GM19468 (cell line): ENCODE measurements around the gene CDCA4.

Source experiments
- ATAC-seq: cut with Tn5 transposase; IDR thresholded peaks from one replicate; pipeline ENCODE4 v1.9.1; 2021; ENCODE audit warnings: mild to moderate bottlenecking, moderate library complexity, moderate number of reproducible peaks; ENCODE audit not compliant: unreplicated experiment; ENCODE audit errors: extremely low read depth

Gene CDCA4

DNA sequence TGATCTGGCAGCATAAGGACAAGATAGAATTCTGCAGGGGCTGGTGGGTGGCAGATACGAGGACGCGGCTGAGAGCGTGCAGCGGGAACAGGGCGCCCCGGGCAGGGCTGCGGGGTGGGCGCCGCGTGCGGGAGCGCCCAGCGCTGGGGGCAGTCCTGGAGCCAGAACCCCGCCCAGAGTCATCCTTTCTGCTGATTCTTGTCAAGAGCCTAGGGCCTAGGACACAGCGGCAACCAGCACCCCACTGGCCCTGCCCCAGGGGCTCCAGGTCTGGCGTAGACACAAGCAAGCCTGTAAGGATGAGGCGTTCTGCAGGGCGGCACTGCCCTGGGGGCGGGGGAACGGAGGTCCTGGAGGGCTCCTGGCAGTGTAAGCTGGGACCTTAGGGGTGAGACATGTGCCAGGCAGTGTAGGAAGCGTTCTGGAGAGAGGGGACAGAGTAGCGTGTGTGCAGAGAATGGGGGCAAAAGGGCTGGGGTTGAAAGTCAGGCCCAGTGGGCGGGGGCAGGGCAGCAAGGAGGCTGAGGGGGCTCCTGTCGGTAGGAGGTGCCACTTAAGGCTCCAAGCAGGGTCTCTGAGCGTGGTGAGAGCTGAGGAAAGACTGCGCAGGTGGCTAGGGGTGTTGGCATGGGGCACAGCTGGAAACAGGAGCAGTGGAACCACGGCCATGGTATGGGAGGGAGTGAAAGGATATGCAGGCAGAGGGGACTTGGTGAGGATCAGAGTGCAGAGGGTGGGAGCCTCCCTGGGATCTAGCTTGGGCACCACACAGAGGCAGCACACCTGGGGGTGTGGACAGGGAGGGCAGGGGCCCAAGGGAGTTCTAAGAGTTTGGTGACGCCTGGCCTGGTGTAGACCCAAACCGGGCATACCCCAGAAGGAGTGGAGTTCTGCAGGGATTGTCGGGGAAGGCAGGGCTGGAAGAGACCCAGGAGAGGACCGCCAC is 41.9 kb downstream of the CDCA4 start:
- no peak for ATAC-seq

DNA sequence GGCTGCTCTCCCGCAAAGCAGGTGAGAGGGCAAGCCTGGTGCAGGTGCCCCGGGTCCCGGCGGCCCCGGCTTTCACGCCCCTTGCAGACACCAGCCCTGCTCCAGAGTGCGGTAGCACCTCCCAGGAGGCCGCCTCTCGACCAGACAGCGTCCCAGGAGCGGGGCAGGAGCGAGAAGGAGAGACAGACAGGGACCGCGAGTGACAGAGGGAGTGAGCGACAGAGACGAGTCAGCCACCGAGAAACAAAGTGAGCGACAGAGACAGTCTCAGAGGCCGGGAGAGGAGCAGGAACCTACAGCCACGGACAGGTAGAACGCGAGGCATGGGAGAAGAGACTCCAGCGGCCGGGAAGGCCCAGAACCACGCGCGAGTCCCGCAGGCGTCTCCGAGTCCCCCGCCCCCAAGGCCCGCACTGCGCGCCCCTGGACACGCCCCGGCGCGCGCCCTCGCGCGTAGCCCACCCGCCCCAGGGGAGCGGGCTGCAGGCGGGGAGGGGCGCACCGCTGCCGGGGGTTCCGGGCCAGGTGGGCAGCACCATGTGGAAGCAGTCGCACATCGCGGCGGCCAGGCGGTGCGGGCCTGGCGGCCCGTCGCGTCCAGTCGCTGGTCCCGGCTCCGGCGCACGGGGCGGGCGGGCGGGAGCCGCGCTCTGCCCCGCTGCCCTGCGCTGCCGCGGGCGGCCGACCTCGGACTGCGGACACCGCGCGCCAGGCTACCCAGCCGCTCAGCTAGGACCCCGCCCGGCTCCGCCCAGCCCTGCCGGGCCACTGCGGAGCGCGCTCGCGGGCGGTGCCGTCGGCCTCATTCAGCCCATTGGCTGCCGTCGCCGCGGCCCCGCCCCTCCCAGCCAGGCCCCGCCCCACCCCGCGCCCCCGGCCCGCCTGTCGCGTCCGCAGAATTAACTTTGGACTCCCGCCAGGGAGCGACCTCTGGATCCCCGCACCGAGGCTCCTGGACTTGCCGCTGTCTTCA is 42.9 kb downstream of the CDCA4 start, which contains the start of gene AHNAK2:
TSS of gene AHNAK2 (minus strand) at position 694 of the 973 bp plus-strand sequence. CDS start at position 557, 137 bp downstream.
- no peak for ATAC-seq

DNA sequence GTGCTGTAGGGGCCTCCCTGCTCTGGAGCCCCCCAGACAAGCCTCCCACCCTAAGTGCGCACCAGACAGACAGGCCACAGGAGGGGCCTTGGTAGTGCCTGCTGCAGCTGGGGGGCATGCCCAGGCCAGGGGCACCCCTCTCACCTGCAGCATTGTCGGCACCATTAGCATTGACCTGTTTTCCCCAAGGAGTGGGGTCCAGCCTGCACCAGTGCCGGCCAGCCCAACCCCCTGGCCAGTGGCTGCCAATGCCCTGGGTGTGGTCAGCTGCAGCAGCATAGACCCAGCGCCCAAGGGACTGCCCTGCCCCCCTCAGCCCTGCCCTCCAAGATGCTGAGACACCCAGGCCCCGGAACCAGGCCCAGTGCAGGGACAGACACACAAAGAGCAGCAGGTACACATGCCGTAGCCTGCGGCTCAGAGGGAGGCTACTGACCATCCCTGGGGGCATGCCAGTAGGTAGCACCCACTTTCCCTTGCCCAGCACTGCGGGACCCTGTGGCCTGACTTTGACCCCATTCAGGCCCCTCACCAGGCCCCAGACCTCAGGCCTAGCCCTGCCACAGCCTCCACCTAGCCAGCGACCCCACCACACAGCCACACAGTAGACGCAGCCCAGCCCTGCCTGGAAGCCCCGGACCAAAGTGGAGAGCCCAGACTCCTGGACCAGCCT is 43.7 kb downstream of the CDCA4 start:
- no peak for ATAC-seq

DNA sequence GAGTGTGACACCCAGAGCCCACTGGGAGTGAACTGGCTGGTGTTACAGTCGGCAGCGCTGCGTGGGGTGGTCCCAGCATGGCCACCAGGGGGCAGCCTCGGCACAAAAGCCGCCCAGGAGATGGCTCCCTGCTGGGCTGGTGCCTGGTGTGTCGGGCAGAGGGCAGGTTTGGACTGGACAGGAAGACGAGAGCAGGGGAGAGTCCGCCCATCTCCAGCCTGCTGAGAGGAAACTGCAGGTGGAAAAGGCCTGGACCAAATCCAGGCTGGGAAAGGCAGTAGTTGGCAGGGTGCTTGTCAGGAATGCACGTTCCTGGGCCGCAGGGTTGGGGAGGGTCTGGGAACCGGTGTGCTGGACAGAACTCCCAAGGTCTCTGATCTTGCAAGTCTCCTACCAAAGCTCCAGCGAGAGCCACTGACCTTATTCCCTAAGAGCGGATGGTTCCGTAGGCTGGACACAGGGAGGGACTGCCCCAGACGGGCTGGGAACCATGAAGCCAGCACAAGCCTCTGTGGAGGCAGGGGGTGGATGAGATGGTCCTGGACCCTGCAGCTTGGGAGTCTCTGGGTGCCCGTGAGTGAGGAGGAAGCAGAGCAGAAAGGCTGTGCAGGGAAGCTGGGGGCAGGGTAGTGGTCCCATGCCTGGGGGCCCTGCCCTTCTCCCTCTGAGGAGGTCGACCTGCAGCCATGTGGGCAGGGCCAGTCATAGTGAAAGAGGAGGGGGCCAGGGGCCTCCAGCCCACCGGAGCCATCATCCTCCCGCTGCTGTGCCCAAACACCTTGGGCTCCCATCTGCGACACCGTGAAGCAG is 44.5 kb downstream of the CDCA4 start:
- no peak for ATAC-seq

DNA sequence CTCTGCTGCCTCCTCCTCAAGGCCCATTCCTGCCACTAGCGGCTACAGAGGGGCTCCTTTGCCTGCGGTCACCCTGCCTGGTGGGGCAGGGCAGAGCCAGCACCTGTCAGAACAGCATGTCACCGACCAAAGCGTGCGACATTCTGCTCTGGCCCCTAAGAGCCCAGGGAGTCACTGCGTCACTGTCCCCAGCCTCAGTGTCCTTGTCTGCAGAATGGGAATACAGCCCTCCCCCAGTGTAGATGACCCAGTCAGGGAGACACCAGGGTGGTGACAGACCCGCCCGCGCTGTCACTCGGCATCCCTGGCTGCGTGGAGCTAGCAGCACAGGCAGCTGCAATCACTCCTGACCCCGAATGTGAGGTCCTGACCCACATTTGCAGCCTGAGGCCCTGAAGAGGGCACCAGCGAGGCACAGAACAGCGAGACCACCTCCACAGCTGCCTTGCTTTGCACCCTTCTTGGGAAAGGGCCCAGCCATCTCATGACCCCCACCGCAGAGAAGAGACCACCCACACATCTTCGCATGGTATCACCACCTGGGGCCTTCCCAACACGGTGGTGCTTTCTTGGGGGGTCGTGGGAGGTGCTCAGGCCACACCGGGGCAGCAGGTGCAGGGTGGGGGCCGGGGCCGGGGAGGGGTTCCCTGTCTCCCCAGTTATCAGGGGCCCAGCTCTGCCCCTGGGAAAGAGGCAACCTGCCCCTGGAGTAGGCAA is 45.2 kb downstream of the CDCA4 start:
- no peak for ATAC-seq

DNA sequence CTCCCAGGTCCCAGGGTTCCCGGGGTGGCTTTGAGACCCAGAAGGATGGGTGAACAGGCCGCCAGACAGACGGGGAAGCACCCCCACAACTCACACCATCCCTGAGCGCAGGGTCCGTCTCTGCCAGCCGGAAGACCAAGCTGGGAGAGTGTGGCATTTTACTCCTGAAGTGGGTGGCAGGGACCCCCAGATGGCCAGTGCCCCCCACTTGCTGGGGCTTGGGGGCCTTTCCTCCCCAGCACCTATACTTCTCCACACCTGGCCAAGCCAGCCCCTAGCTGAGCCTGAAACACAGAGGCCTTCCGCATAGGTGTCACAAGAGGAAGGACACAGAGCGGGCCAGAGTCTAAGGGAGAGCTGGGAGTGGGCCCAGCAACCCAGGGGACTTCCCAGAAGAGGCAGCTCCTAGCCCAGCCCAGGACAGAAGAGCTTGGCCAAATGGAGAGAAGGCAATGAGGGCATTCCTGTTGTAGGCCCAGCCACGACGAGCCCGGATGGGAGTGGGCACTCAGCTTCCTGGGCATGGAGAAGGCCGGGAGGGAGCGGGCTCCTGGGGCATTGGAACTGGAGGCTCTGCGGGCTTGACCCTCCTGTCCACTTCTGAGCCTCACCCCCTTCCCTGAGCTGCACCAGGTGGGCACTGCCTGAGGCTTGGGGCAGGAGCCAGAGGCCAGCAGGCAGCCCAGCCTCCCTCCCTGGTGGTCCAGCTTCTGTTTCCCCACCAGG is 46.1 kb downstream of the CDCA4 start:
- ATAC-seq = no peak

DNA sequence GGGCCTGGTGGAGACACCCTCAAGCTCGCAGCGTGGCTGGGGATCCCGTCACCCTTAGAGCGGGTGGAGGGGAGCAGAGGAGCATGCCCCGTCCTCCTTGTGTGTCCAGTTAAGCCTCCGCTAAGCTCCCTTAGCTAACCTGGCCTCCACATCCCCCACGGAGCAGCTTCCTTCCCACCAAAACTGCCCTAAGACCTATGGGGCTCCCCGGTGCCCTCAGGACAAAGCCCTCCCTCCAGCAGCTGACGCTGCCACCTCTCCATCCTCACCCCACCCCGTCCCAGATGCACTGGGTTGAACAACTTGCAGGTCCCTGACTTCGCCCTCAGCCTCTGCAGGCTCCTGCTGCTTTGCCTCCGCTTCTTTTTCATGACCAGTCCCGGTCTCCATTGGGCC is 46.7 kb downstream of the CDCA4 start:
- no peak for ATAC-seq

DNA sequence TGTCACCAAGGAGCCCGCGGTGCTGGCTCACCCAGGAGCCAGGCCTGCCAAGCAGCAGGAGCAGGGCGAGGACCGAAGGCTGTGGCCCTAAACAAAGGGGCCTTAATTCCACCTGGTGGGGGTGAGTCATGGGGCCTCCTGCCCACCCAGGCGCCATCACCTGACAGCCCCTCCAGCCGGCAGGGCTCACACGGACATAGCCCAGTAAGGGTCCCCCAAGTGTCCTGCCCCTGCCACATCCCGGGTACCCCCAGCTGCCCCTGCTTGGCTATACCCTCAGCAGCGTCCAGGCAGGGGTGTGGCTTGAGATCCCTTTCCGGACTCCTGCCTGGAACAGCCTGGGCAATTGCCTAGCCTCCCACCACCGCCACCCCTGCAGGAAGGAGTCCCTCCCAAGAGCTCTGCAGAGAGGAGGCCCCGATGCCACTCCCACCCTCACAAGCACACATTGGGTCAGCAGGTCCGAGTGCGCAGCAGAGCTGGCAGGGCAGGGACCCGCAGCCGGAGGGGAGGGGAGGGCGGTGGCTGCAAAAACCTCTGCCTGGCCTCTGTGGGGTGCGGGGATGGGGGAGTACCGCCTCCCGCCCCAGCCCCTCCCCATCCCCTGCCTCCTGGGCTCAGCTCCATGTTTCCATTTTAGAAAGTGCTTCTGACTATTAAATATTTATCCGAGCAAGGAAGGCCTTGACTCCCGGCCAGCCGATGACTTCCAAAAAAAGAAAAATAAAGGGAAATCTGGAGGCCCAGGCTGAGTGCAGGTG is 47.3 kb downstream of the CDCA4 start:
- no peak for ATAC-seq

DNA sequence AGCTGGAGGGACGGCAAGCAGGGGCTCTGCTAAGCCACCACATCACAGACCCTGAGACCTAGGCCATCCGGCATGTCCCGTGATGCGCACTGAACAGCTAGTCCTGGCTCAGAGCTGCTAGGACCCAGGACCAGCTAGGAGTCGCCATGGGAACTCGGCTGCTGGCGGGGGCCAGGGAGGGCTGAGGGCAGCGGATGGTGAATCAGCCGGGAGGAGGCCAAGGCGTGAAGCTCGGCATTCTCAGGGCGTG is 47.8 kb downstream of the CDCA4 start:
- no peak for ATAC-seq

DNA sequence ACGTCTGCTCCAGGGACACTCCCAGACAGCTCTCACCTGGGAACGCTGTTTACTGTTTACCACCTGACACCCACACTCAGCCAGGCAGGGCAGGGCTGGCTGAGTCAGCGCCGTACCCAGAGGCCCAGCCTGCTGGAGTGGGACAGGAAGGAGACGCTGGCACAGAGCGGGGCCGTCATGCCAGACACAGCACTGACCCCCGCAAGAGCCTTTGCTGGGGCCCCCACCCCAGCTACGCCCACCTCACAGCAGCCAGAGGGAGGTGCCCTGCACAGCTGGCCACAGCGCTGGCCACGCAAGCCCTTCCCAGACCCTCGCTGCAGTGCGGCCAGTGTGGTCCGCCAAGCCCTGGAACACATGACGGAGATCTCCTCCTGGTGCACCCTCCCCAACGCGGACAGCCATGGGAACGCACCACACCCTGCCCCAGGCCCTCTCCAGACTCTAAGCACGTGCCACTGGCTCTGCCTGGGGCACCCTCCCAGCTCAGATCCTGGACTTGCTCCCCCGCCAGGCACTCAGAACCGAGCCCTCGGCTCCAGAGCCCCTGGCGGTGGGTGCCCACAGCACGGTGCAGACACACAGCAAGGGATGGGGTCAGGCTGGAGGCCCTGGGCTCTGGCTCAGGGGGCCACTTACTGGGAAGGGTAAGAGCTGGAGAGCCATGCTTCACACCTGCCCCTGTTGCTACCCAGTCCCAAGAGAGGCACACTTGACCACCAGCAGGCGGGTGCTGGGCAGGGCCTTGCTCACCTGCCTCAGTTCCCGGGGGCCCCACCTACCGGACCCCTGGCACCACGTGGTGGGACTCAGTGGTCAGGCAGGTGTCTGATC is 48.4 kb downstream of the CDCA4 start:
- ATAC-seq = no peak

DNA sequence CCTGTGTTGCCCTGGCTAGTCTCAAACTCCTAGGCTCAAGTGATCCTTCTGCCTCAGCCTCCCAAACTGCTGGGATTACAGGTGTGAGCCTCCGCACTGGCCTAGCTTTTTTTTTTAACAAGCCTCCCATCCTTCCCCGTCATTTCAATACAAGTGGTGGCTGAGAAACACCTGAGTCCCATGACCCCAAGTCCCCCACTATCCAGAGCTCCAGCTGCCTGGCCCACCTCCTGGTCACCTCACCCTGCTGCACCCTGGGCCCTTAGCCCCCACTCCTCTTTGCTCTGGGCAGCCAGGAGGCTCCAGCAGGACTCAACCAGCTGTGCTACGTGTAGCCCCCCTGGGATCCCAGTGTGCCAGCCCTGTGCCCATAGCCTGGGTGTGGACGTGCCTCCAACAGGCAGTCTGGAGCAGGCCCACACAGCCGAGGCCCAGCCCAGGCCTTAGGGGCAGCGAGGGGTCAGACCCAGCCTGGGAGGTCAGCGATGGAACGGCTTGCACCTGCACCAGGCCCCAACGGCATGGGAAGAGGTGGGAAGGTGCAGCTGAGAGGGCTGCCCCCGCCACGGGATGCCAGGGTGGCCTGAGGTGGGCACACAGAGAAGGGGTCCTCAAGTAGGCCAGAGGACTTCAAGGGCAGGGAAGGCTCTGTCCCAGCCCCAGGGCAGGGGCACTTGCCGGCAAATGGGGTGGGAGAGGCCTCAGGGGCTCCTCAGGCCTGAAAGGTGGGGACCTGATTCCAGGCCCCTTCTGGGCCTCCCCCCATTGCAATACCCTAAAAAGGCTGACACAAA is 49.2 kb downstream of the CDCA4 start:
- no peak for ATAC-seq

DNA sequence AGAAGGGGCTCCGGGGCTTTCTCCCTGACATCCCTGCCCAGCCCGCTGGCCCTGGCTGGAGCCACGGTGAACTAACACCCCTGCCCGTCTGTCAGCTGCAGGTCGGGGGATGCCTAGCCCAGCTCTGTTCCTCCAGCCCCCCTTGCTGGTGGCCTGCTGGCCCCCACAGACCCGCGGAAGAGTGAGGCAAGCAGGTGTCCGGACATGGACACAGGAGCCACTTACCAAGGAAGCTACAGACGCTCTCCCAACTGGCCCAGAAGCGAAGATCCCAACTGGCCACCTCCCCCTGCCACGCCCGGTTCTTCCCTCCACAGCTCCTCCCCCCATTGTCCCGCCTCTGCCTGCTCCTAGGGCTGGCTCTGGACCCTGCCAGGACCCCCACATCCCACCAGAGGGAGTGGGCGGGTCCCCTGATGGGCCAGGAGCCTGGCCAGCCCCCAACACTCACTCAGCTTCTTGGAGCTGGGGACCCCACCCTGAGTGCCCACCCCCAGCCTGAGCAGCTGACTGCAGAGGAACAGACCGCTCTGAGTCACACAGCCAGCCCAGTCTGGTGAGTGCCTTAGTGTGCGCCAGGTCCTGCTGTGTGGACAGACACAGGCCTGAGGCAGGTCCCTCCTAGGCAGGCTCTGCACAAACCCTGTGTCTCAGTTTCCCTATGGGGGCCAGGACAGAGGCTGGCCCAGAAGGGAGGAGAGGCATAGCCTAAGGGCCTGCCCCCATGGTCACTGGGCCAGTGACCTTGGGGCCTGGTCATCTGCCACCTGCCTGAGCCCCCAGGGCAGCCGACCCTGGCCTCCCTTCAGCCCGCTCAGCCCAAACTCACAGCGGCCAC is 50.4 kb downstream of the CDCA4 start:
- ATAC-seq = no peak

DNA sequence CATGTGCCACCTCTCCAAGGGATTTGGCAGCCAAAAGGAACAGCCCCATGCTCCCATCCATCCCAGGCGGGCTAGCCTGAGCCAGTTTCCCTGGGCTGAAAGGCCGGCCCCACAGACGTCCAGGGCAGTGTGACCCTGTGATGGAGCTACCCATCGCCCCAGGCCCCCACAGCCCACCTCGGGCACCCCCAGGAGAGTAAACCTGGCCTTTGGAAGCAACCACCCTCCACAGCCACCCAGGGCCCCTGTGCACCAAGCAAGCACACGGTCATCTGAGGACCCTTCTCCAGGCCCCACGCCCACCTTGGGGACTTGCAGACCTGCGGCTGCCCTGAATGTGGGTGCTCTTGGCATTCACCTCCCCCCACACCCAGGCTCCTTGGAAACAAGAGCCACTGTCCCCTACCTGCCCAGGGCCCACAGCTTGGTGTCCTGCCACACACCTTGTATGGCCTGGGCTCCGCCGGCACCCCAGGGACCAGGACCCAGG is 51.1 kb downstream of the CDCA4 start:
- no peak for ATAC-seq

DNA sequence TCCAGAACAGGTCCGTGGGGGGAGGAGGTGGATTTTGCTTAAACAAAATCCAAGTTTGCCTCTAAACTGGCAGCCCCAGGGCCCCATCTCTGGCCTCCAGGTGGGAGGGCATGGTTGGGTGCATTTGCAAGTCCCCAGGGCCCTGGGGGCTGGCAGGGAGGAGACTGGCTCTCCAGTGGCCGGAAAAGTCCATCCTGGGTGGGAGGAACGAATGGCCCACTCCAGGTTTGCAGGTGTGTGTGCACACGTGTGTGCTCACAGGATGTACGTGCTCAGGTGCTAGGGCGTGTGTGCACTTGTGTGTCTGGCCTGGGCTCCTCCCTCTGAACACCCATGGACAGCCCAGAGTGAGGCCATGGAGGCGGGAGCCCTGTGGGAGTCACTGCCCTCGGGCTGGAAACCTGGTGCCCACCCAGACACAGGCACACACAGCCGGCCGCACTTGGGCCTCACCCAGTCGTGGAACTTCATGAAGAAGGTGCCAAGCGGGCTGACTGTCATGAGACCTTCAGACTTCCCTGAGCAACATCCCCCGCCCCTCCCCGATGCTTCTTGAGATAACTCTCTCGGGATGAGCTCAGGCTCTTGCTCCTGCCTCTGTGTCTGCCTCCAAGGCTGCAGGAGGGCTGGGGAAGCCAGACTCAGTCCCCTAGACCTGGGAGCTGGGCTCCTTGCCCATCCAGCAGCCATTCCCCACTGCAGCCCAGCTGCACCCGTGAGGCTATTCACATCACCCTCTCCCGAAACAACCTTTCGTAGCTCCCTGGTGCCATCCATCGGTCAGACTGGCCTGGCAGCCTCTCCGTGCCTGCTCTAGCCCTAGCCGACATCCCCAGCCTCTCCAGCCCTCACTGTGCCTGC is 52.1 kb downstream of the CDCA4 start:
- ATAC-seq = no peak
